ENCODE data around the gene GRM1.

GRM1 gene

DNA sequence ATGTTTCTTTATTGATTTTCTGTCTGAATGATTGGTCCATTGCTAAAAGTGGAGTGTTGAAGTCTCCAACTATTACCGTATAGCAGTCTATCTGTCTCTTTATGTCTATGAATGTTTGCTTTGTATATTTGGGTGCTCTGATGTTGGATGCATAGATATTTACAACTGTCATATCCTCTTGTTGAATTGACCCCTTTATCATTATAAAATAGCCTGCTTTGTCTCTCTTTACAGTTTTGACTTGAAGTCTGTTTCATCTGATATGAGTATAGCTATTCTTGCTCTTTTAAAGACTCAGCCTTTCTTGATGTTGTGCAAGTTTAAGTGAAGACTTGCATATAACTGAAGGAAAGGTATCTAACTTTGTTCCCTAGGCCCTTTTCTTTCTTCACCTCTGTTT, 341.0 kb downstream of the GRM1 start:
- no peak for DNase-seq (ENCODE audit: low spot score)

DNA sequence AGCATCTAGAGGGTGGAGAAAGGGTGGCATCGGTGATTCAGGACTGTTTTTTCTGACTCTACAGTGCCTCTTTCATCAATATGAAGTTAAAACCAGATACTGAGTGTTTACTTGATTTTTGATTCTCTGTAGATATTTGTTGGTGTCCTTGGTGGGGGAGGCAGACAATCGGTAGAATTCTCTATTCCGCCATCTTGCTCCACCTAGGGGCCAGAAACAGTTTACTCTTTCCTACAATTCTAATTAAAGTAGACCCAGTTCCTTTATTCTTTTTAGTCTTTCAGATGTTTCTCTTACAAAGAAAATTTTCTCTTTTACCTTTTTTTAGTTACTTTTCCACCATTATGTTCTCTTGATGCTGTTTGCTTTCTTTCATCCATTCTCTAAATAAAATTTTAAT, 352.6 kb downstream of the GRM1 start:
- DNase-seq (ENCODE audit: low spot score): no peak

DNA sequence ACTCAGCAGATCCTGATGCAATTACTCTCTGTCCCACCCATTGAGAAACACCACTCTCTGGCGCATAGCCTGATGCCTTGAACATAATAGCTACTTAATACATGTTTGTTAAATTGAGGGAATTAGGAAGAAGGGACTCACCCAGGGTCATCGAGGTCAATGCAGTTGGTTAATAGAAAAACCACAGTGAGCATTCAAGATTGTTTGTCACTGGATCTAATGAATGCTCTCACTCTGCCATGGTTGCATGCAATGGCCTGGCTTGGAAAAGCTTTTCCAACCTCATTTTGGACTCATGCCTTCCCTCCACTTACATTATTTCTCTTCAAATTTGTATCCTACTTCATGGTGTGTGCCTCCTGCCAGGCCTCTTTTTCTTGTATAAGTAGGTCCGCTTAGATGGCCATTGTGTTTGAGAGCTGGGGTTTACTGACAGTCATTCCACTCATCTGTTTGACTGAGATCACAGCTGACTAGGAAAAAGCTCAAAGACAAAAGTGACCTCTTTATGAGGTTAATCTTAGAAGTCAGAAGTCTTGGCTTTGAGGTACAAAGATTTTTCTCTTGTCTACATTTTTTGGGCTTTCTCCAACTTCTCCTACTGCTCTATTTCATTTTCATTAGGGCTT, 360.0 kb downstream of the GRM1 start:
- no peak for DNase-seq (ENCODE audit: low spot score)

DNA sequence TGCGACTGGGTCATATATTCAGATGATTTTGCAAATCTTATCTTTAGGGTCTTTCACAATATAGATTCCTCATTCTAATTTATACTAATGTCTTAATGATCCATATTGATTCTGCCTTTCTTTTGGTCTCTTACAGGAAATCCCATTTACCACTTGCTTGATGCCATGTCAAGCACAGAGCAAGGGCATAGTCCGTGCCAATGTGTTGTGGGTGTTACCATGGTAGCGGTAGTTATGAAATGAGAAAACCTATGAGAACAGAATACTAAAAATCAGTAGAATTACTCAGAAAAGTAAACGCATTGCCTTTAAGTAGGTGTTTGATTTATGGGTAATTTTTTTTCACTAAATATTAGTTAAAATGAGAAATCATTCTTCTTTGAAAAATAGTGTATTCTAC, 360.9 kb downstream of the GRM1 start:
- DNase-seq (ENCODE audit: low spot score): no peak

DNA sequence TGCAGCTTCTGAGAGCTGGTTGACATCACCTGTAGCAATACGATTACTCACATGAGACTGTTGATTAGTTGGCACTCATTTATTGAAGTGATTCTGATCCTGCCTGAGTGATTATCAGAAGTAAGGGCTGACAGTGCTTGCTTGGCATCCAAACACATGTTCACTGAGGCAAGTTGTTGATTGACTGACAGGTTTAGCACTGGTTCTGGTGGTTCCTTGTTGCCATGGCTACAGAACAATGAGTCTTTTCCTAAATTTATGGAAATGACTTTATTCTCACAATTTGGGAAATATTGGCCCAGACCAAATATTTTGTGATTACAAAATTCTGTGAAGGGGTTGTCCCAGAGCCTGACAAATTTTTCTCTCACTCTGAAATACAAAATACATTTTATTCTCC, 368.8 kb downstream of the GRM1 start:
- no peak for DNase-seq (ENCODE audit: low spot score)

DNA sequence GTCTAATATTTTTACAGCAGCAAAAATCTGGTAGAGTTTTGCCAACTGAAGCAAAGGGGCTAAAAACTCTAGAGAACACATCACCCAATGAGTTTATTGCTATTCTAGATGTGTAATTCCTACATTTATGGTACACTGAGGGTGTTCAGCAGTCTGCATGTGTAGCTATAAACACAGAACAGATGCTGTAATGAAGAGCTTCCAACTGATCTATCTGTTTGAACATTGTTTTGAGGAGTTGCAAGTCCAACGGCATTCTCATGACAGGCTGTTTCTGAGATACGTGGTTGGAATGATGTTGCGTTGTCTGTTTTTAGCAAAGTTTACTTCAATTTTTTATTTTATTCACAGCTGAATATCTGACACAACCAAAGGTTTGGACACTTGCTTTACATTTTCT, 373.6 kb downstream of the GRM1 start:
- no peak for DNase-seq (ENCODE audit: low spot score)

DNA sequence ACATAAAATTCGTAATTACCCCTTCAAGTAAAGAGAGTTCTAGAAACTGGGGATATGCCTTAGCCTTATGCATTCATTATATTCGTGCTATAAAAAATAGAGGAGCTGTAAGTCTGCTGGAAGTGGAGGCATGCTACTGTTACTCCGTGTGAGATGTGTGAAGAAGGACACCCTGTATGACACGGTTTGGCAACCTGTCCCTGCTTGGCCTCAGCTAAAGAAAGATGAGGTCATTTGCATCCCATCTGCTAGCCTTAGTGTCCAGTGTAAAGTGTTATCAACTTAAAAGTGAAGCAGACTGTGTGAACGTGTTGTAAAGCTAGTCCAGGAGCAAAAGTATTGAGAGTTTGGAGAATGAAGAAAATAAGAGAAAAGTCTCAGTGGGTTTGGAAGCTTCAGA, 379.7 kb downstream of the GRM1 start:
- no peak for DNase-seq (ENCODE audit: low spot score)

DNA sequence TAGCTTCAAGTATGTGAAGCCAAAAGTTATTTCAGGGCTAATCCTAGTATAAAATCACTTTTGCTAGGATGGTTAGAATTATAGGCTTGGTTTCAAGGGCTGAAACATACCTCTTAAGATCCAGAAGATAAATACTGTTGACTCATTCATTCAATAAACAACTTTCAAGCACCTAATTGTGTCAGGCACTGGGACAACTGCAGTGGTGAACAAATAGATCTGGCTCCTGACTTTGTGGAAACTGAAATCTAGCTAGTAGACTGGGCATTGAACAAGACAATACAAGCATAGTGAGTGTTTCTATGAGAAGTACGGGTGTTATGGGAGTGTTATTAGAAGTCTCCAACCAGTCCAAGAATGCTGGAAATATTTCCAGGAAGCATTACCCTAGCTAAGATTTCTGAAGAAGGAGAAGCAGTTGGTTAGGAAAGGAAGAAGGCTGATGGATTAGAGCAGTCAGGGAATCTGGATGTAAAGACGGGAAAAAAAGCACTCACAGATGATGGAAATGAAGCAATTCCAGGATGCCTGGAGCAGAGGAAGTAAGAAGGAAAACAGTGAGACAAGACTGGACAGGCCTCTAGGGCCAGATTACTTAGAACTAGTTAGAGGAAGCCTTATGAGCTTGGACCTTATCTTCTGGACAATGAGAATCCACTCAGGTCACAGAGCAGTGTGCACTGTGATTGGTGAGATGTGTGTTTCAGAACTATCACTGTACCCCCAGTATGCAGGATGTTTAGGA, 382.2 kb downstream of the GRM1 start:
- DNase-seq (ENCODE audit: low spot score): no peak

DNA sequence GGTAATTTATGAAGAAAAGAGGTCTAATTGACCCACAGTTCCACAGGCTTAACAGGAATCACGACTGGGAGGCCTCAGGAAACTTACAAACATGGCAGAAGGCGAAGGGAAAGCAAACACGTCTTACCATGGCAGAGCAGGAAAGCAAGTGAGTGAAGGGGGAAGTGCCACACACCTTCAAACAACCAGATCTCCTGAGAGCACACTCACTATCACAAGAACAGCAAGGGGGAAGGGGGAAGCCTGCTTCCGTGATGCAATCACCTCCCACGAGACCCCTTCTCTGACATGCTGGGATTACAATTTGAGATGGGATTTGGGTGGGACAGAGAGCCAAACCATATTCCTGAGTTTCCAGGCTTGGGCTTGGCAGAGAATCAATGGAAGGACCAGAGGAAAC, 390.7 kb downstream of the GRM1 start:
- DNase-seq (ENCODE audit: low spot score): no peak

DNA sequence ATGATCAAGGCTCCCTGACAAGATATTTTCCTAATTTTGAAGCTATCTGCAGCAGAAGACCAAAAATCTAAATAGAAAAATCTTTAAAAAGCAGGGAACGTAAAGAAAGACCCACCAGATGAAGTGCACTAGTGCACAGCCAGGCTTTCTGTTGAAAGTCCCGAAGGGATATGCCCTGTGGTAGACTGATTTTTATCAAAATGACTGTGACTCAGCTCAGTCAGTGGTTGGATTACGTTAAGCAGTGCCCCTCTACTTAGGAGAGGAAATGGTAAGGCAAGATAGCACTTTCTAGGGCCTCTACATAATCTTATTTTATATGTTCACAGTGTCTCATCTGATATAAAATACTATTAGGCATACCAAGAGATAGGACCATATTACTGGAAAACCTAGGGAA, 391.4 kb downstream of the GRM1 start:
- no peak for DNase-seq (ENCODE audit: low spot score)

DNA sequence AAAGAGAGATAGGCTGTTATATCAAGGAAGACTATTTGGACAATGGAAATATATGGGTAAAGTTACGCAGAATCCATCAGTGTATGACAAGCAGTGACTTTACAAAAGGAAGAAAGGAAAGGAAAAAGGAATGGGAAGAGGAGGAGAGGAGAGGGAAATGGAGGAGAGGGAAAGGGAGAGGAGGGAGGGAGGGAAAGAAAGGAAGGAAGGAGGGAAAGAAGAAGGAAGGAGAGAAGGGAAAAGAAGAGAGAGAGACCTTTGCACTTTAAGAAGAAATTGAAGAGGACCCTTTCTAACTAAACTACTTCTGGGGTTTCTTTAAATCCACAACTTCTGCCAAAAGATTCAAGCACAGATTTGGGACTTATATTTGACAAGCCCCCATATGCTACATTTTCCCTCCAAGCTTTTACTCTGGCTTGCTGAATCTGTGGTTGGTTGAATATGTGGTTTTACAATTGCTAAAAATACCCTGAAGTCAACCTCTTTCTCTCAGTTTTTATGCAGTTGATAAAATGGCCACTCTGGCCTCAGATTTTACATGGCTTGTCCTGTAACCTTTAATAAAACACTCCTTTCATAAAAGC, 394.0 kb downstream of the GRM1 start:
- no peak for DNase-seq (ENCODE audit: low spot score)

DNA sequence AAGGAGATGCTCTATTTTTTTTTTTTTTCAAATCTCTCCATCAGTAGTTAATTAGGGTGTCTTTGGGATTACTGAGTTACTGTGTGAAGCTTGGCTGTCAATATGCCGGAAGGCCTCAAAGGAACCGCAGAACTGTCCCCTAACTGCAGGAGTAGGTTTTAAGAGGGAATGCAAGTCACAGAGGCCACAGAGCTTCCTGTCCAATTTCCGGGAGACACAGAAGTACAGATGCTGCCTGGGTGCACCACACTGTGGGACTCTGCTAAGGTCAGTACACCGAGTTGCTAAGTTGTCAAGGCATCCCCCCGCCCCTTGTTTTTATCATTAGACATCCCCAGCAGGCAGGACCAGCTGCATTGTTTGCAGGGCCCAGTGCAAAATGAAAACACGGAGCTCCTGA, 394.6 kb downstream of the GRM1 start:
- no peak for DNase-seq (ENCODE audit: low spot score)

DNA sequence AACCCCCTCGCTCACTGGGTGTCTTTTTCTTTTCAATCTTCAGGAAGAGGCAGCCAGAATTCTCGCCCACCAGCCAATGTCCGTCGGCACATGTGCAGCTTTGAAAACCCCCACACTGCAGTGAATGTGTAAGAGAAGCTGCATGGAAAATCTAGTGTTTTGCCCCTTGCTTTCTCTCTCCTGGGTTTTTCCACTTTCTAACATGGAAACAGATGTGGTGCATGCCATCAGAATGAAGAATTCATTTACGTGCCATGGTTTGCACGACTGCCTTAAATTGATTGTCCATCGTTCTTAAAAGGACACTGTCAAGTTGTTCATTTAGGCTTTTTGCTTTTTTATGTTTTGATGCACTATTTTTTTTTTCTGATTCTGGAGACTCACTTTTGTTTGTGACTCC, 397.7 kb downstream of the GRM1 start:
- no peak for DNase-seq (ENCODE audit: low spot score)

DNA sequence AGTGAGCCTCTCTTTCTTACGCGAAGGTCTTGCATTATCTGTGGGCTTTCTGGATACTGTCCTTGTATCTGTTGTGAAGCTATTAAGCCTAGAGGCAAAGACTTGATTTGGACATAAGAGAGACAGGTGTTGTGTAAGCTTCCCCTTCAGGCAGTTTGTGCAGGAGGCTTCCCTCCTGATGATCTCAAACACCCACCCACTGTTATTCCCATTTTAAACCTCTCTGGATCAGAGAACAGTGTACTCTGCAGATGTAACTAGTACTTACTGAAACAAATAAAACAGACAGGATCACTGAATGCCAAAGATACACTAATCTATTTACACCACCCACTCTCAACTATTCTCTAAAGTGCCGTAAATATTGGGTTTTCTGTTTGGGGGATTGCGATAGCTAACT, 401.0 kb downstream of the GRM1 start:
- no peak for DNase-seq (ENCODE audit: low spot score)

DNA sequence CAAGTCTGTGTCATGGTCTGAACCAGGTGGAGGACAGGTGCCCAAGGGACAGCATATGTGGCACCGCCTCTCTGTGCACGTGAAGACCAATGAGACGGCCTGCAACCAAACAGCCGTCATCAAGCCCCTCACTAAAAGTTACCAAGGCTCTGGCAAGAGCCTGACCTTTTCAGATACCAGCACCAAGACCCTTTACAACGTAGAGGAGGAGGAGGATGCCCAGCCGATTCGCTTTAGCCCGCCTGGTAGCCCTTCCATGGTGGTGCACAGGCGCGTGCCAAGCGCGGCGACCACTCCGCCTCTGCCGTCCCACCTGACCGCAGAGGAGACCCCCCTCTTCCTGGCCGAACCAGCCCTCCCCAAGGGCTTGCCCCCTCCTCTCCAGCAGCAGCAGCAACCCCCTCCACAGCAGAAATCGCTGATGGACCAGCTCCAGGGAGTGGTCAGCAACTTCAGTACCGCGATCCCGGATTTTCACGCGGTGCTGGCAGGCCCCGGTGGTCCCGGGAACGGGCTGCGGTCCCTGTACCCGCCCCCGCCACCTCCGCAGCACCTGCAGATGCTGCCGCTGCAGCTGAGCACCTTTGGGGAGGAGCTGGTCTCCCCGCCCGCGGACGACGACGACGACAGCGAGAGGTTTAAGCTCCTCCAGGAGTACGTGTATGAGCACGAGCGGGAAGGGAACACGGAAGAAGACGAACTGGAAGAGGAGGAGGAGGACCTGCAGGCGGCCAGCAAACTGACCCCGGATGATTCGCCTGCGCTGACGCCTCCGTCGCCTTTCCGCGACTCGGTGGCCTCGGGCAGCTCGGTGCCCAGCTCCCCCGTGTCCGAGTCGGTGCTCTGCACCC, 405.2 kb downstream of the GRM1 start:
- DNase-seq (ENCODE audit: low spot score): no peak

DNA sequence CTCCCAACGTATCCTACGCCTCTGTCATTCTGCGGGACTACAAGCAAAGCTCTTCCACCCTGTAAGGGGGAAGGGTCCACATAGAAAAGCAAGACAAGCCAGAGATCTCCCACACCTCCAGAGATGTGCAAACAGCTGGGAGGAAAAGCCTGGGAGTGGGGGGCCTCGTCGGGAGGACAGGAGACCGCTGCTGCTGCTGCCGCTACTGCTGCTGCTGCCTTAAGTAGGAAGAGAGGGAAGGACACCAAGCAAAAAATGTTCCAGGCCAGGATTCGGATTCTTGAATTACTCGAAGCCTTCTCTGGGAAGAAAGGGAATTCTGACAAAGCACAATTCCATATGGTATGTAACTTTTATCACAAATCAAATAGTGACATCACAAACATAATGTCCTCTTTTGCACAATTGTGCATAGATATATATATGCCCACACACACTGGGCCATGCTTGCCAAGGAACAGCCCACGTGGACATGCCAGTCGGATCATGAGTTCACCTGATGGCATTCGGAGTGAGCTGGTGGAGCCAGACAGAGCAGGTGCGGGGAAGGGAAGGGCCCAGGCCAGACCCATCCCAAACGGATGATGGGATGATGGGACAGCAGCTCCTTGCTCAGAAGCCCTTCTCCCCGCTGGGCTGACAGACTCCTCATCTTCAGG, 406.0 kb downstream of the GRM1 start:
- DNase-seq (ENCODE audit: low spot score): no peak

DNA sequence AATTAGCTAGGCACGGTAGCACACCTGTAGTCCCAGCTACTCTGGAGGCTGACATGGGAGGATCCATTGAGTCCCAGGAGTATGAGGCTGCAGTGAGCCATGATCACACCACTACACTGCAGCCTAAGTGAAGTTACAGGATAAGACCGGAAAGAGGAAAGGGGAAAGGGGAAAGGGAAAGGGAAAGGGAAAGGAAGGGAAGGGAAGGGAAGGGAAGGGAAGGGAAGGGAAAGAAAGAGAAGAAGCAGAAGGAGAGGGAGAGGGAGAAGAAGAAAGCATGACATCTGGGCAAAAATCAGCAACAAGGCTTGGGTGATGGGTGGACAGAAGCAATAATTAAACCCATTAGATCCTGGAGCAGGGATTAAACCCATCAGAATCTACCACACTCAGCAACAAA, 413.0 kb downstream of the GRM1 start:
- no peak for DNase-seq (ENCODE audit: low spot score)

DNA sequence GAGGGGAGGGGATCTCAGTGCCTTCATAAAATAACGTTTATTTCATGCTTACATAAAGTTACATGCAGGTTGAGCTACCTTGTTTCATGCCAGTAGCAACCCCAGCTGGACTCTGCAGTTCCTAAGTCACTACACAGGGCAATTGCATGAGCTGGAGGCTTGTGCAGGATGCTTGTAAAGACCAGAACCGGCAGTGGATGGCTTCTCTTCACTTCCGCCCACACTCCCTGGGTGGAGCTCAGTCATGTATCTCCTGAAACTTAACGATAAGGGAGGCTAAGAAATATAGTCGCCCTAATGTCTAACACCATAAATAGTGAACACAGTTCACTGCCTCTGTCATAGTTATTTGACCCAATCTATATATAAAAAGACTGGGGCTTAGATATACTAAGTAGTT, 415.3 kb downstream of the GRM1 start:
- no peak for DNase-seq (ENCODE audit: low spot score)

DNA sequence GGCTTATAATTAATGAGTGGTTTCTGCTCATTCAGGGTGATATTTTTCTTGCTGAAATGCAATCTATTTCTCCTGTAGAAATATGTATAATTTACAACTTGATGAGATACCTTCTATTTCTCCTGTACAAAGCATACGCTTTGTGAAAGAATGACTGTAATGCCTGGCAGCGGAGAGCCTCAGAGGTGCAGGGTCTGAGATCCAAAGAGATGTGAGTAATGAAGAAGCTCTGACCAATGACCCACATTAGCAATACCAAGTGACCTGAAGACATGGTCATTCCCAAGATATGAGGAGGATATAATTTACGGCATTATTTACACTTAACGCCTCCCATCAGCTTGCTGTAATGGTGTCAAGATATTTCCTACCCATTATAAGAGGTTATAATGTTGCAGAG, 416.4 kb downstream of the GRM1 start:
- no peak for DNase-seq (ENCODE audit: low spot score)

DNA sequence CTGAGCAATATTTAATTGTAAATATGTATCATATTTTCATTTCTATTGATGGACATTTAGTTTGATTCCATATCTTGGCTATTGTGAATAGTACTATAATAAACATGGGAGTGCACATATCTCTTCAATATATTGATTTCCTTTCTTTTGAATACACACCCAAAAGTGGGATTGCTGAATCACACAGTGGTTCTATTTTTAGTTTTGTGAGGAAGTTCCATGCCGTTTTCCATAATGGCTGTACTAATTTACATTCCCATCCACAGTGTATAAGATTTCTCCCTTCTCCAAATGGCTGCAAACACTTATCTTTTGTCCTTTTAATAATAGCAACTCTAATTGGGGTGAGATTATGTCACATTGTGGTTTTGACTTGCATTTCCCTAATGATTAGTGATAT, 428.0 kb downstream of the GRM1 start:
- no peak for DNase-seq (ENCODE audit: low spot score)

DNA sequence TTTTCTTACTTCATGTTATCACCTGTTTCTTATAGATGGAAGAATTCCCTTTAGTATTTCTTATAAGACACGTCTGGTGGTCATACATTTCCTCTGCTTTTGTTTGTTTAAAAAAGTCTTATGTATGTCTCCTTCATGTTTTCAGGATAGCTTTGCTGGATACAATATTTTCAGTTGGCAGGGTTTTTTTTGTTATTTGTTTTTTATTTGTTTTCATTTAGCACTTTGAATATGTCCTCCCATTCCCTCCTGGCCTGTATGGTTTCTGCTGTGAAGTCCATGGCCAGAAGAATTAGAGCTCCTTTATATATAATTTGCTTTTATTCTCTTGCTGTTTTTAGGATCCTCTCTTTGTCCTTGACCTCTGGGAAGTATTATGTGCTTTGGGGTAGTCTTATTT, 432.1 kb downstream of the GRM1 start:
- DNase-seq (ENCODE audit: low spot score): no peak

DNA sequence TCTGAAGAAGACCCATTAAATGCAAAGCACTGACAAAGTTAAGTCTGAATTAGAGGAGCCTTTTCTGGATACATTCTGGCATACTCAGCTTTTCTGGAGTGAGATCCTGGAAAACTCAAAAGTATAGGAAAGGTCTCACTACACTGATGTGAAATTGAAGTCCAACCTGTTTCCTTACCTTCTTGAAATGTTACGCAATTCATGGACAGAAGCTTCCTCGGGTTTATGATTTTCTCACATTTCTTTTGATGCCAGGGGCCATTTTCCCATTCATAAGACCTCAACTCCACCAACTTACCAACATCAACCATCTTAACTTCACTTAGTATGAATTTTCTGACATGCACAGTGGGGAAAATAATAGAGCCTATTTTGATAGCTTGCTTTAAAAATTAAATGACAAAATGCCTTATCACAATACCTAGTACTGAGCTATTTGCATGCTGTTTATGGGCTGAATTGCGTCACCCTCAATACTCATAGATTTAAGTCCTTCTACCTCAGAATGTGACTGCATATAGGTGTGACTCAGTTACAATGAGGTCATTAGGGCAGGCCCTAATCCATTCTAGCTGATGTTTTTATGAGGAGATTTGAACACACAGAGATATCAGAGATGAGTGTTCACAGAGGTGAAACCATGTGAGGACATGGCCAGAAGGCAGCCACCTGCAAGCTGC, 441.4 kb downstream of the GRM1 start:
- no peak for DNase-seq (ENCODE audit: low spot score)
